ENCODE measurements around the gene SBNO1.
"Not testable (repeated sequence)": the region's sequence is repeated elsewhere in the genome, so short reads cannot be mapped to it uniquely, and the experiment has no call there.

Gene SBNO1

GRCh38 chr12:123364532-123365024 lies at the start of gene SBNO1:
Gene SBNO1 (minus strand): TSS chr12:123364847. CDS start chr12:123350441, 14,406 bp downstream.
- peak; percentile 68 for DNase-seq (ENCODE audit: low read depth)

GRCh38 chr12:123410041-123410412 lies 45.4 kb upstream of the SBNO1 start:
- DNase-seq (ENCODE audit: low read depth): no peak

GRCh38 chr12:123409284-123410040 lies 44.8 kb upstream of the SBNO1 start:
- not testable (repeated sequence) for DNase-seq (ENCODE audit: low read depth)

GRCh38 chr12:123408619-123409018 lies 44.0 kb upstream of the SBNO1 start:
- not testable (repeated sequence) for DNase-seq (ENCODE audit: low read depth)

GRCh38 chr12:123407934-123408333 lies 43.3 kb upstream of the SBNO1 start:
- not testable (repeated sequence) for DNase-seq (ENCODE audit: low read depth)

- DNase-seq (ENCODE audit: low read depth): not testable (repeated sequence)
Measured at GRCh38 chr12:123407269-123407668, 42.6 kb upstream of the SBNO1 start.

GRCh38 chr12:123404581-123404980 lies 39.9 kb upstream of the SBNO1 start:
- DNase-seq (ENCODE audit: low read depth): no peak

GRCh38 chr12:123401753-123402683 lies 37.4 kb upstream of the SBNO1 start:
- no peak for DNase-seq (ENCODE audit: low read depth)

- no peak for DNase-seq (ENCODE audit: low read depth)
Measured at GRCh38 chr12:123399255-123399617, 34.6 kb upstream of the SBNO1 start.

GRCh38 chr12:123398550-123399254 lies 34.1 kb upstream of the SBNO1 start:
- DNase-seq (ENCODE audit: low read depth): peak; percentile 79

- no peak for DNase-seq (ENCODE audit: low read depth)
Measured at GRCh38 chr12:123398177-123398549, 33.5 kb upstream of the SBNO1 start.

GRCh38 chr12:123397400-123397799 lies 32.8 kb upstream of the SBNO1 start:
- DNase-seq (ENCODE audit: low read depth): no peak

- DNase-seq (ENCODE audit: low read depth): no peak
Measured at GRCh38 chr12:123396954-123397353, 32.3 kb upstream of the SBNO1 start.

- no peak for DNase-seq (ENCODE audit: low read depth)
Measured at GRCh38 chr12:123396543-123396942, 31.9 kb upstream of the SBNO1 start.

- no peak for DNase-seq (ENCODE audit: low read depth)
Measured at GRCh38 chr12:123395236-123395635, 30.6 kb upstream of the SBNO1 start.

- no peak for DNase-seq (ENCODE audit: low read depth)
Measured at GRCh38 chr12:123393747-123394146, 29.1 kb upstream of the SBNO1 start.

GRCh38 chr12:123391546-123392343 lies 27.1 kb upstream of the SBNO1 start:
- no peak for DNase-seq (ENCODE audit: low read depth)

- no peak for DNase-seq (ENCODE audit: low read depth)
Measured at GRCh38 chr12:123390498-123391426, 26.1 kb upstream of the SBNO1 start.

- DNase-seq (ENCODE audit: low read depth): no peak
Measured at GRCh38 chr12:123389560-123390351, 25.1 kb upstream of the SBNO1 start.
